GM18499 (cell line): ENCODE data around the gene ARF5.

Experiments
- ATAC-seq: cut with Tn5 transposase; IDR thresholded peaks from one replicate; pipeline ENCODE4 v1.9.1; 2021; ENCODE audit warnings: moderate number of reproducible peaks; ENCODE audit not compliant: insufficient read depth, unreplicated experiment

The ARF5 gene

DNA sequence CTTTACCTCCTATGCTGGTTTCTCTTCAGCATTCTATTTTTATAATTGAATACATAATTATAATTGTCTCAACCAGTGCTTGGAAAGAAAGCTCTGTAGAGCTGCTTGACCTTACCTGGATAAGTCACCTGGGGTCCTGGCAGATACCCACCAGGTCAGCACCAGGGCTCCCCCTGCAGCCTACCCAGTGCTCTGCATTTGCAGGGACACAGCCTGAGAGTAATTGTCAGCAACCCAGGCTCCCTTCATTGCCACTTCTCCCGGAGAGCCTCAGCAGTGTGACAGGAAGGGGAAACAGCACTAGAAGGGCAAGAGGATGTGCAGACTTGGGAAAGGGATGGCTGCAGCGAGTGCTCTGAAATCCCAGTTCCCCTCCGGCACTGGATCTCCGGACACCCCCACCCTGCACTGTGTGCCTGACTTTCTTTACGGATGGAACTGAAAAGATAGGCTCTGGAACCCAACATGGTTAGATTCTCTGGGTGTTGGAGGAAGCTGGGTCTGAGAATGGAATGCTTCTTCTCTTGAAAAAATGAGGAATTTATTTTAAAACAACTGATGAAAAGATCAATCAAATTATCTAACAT, 41.1 kb downstream of the ARF5 start:
- ATAC-seq = no peak

- no peak for ATAC-seq
Measured at GRCh38 chr7:127632276-127632910, 44.2 kb downstream of the ARF5 start.

- no peak for ATAC-seq
Measured at GRCh38 chr7:127635659-127636285, 47.6 kb downstream of the ARF5 start.

DNA sequence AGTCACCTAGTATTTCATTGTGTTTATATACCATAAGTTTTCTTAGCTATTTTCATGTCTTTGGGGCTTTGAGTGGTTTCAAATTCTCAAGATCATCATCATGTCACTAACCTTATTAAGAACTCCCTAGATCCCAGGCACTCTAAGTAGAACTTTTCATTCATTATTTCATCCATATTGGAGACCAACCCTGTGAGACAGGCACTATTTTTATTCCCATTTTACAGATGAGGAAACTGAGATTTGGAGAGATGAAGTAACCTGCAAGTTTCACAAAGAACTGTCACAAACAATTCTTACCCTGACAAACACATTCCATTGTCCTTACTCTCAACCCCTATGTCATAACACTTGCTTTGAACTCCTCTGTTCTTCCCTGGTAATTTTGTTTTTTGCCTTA, 50.0 kb downstream of the ARF5 start:
- no peak for ATAC-seq
